ENCODE data around the gene CD22. TPM values are rescaled to one million over a fixed set of nuclear protein-coding genes. Genes with fewer than 3 reads are reported as not detected.

Gene CD22
- total RNA-seq, 1 experiment from 2014 or later = 0.21 TPM

GRCh38 chr19:35346193-35347052 is 17.4 kb downstream of the CD22 start:
- Histone ChIP-seq H3K27ac (no peak overlapping the region), H3K4me1 (replicated peaks) (no peaks in the 10 kb centered on the region), H3K36me3 (no peaks in the 10 kb centered on the region), H3K9me3 (replicated peaks) (no peaks in the 10 kb centered on the region), H3K4me3 (no peak overlapping the region), H3K27me3 (replicated peaks) (peaks cover 5% of the 10 kb centered on the region; the same call in 1 of the 2 replicates)
- DNase-seq (ENCODE audit: low read depth in 1 of 2, low spot score in 2 of 2) = no peak

- Histone ChIP-seq H3K4me3 (no peak within 1 kb of the TSS), H3K27ac (no peak within 1 kb of the TSS), H3K27me3 (replicated peaks) (peaks cover 5% of the 10 kb centered on the region; the same call in 1 of the 2 replicates), H3K4me1 (replicated peaks) (no peaks in the 10 kb centered on the region), H3K9me3 (replicated peaks) (no peaks in the 10 kb centered on the region), H3K36me3 (no peaks in the 10 kb centered on the region)
- DNase-seq (ENCODE audit: low read depth in 1 of 2, low spot score in 2 of 2) = no peak
These were observed 18.4 kb downstream of the CD22 start, which contains the start of gene FFAR1 for GRCh38 chr19:35347171-35347929. Gene FFAR1, plus strand, starts transcription at chr19:35347902. Its CDS starts 3,650 bp downstream, at chr19:35351552.

GRCh38 chr19:35347930-35348298 is 18.9 kb downstream of the CD22 start:
- no peaks in the 10 kb centered on the region for H3K36me3 ChIP-seq
- peaks cover 5% of the 10 kb centered on the region; the same call in 1 of the 2 replicates for H3K27me3 ChIP-seq (replicated peaks)
- no peak overlapping the region for H3K27ac ChIP-seq
- no peaks in the 10 kb centered on the region for H3K4me1 ChIP-seq (replicated peaks)
- H3K9me3 ChIP-seq (replicated peaks) = no peaks in the 10 kb centered on the region
- no peak for DNase-seq (ENCODE audit: low read depth in 1 of 2, low spot score in 2 of 2)
- no peak overlapping the region for H3K4me3 ChIP-seq

- H3K27ac ChIP-seq = no peak overlapping the region
- H3K9me3 ChIP-seq (replicated peaks) = no peaks in the 10 kb centered on the region
- H3K4me1 ChIP-seq (replicated peaks) = no peaks in the 10 kb centered on the region
- DNase-seq (ENCODE audit: low read depth in 1 of 2, low spot score in 2 of 2) = no peak
- H3K4me3 ChIP-seq = no peak overlapping the region
- H3K27me3 ChIP-seq (replicated peaks) = peaks cover 11% of the 10 kb centered on the region
- H3K36me3 ChIP-seq = no peaks in the 10 kb centered on the region
These were observed 20.1 kb downstream of the CD22 start for GRCh38 chr19:35348911-35349611.

GRCh38 chr19:35349614-35350521 is 20.9 kb downstream of the CD22 start:
- no peak for DNase-seq (ENCODE audit: low read depth in 1 of 2, low spot score in 2 of 2)
- Histone ChIP-seq H3K27me3 (replicated peaks) (peaks cover 11% of the 10 kb centered on the region), H3K4me3 (no peak overlapping the region), H3K36me3 (no peaks in the 10 kb centered on the region), H3K9me3 (replicated peaks) (no peaks in the 10 kb centered on the region), H3K4me1 (replicated peaks) (no peaks in the 10 kb centered on the region), H3K27ac (no peak overlapping the region)

GRCh38 chr19:35350591-35350990 is 21.6 kb downstream of the CD22 start:
- Histone ChIP-seq H3K4me3 (no peak overlapping the region), H3K9me3 (replicated peaks) (no peaks in the 10 kb centered on the region), H3K36me3 (no peaks in the 10 kb centered on the region), H3K4me1 (replicated peaks) (no peaks in the 10 kb centered on the region), H3K27me3 (replicated peaks) (peaks cover 11% of the 10 kb centered on the region), H3K27ac (no peak overlapping the region)
- DNase-seq (ENCODE audit: low read depth in 1 of 2, low spot score in 2 of 2) = no peak

GRCh38 chr19:35351411-35352176 is 22.6 kb downstream of the CD22 start:
- H3K27ac ChIP-seq = no peak overlapping the region
- no peak for DNase-seq (ENCODE audit: low read depth in 1 of 2, low spot score in 2 of 2)
- no peak overlapping the region for H3K4me3 ChIP-seq
- no peaks in the 10 kb centered on the region for H3K36me3 ChIP-seq
- peaks cover 11% of the 10 kb centered on the region for H3K27me3 ChIP-seq (replicated peaks)
- no peaks in the 10 kb centered on the region for H3K9me3 ChIP-seq (replicated peaks)
- H3K4me1 ChIP-seq (replicated peaks) = no peaks in the 10 kb centered on the region

GRCh38 chr19:35352177-35352447 is 23.1 kb downstream of the CD22 start:
- no peak overlapping the region for H3K27ac ChIP-seq
- no peaks in the 10 kb centered on the region for H3K4me1 ChIP-seq (replicated peaks)
- no peaks in the 10 kb centered on the region for H3K36me3 ChIP-seq
- no peak for DNase-seq (ENCODE audit: low read depth in 1 of 2, low spot score in 2 of 2)
- no peak overlapping the region for H3K4me3 ChIP-seq
- H3K9me3 ChIP-seq (replicated peaks) = no peaks in the 10 kb centered on the region
- H3K27me3 ChIP-seq (replicated peaks) = peaks cover 11% of the 10 kb centered on the region

GRCh38 chr19:35352448-35353304 is 23.7 kb downstream of the CD22 start:
- no peak overlapping the region for H3K4me3 ChIP-seq
- H3K27ac ChIP-seq = no peak overlapping the region
- peak in 1 of 2 experiments; percentile 44 for DNase-seq (ENCODE audit: low read depth in 1 of 2, low spot score in 2 of 2)
- H3K36me3 ChIP-seq = no peaks in the 10 kb centered on the region
- H3K4me1 ChIP-seq (replicated peaks) = no peaks in the 10 kb centered on the region
- H3K9me3 ChIP-seq (replicated peaks) = no peaks in the 10 kb centered on the region
- peaks cover 17% of the 10 kb centered on the region for H3K27me3 ChIP-seq (replicated peaks)

GRCh38 chr19:35353635-35354034 is 24.6 kb downstream of the CD22 start:
- H3K4me1 ChIP-seq (replicated peaks) = no peaks in the 10 kb centered on the region
- H3K27me3 ChIP-seq (replicated peaks) = peaks cover 22% of the 10 kb centered on the region
- no peak overlapping the region for H3K4me3 ChIP-seq
- DNase-seq (ENCODE audit: low read depth in 1 of 2, low spot score in 2 of 2) = no peak
- H3K36me3 ChIP-seq = no peaks in the 10 kb centered on the region
- no peak overlapping the region for H3K27ac ChIP-seq
- no peaks in the 10 kb centered on the region for H3K9me3 ChIP-seq (replicated peaks)

GRCh38 chr19:35354898-35355297 is 25.9 kb downstream of the CD22 start:
- Histone ChIP-seq H3K27ac (no peak overlapping the region), H3K27me3 (replicated peaks) (peaks cover 21% of the 10 kb centered on the region), H3K36me3 (no peaks in the 10 kb centered on the region), H3K4me1 (replicated peaks) (no peaks in the 10 kb centered on the region), H3K4me3 (no peak overlapping the region), H3K9me3 (replicated peaks) (no peaks in the 10 kb centered on the region)
- DNase-seq (ENCODE audit: low read depth in 1 of 2, low spot score in 2 of 2) = no peak

Measured in SJSA1 (cell line).